H1 (cell line): Measurements from ENCODE around the gene CAPN1. TPM values are rescaled to one million over a fixed set of nuclear protein-coding genes. Genes with fewer than 3 reads are reported as not detected.

Source experiments
- CTCF ChIA-PET: fragments of 300-600 bp; sonication (Branson Sonifier 250); formaldehyde crosslinking; loops from one replicate; lab custom pipeline; 2021; ENCODE audit not compliant: partially characterized antibody; lab: Charles Lee
- POLR2A ChIA-PET: fragments of 300-600 bp; sonication (Branson Sonifier 250); formaldehyde crosslinking; loops from one replicate; lab custom pipeline; 2021; ENCODE audit warnings: inconsistent platforms; ENCODE audit not compliant: partially characterized antibody; lab: Charles Lee
- DNase-seq, 2 experiments: peaks; one replicate each; pipeline versions ENCODE4 v3.0.0 to v3.0.0-alpha.2; 2010 to 2022; ENCODE audit warnings: low spot score in 2 of 2, low read depth in 1 of 2, mixed read lengths in 1 of 2
- FAIRE-seq: peaks from 2 replicates; lab custom pipeline; 2011; peaks lifted over from hg19 to GRCh38; lab: Jason Lieb, UNC
- H2AFZ ChIP-seq: 2 replicates; pipeline ENCODE4 v1.8.1; 2012; ENCODE audit warnings: low read length, inconsistent platforms
- H2AK5ac ChIP-seq: 2 replicates; pipeline ENCODE4 v1.6.1; 2013; ENCODE audit warnings: low read depth, low read length
- H2BK120ac ChIP-seq: replicated peaks from 2 replicates; pipeline ENCODE3; 2013; ENCODE audit warnings: low read depth, low read length, inconsistent platforms
- H2BK12ac ChIP-seq: 2 replicates; pipeline ENCODE4 v1.6.1; 2013; ENCODE audit warnings: low read depth, low read length
- H2BK15ac ChIP-seq: 2 replicates; pipeline ENCODE4 v1.6.1; 2013; ENCODE audit warnings: low read length
- H2BK20ac ChIP-seq: 2 replicates; pipeline ENCODE4 v1.6.1; 2013; ENCODE audit warnings: low read length
- H2BK5ac ChIP-seq: 2 replicates; pipeline ENCODE4 v1.6.1; 2013; ENCODE audit warnings: low read depth, low read length
- H3K14ac ChIP-seq: 2 replicates; pipeline ENCODE4 v1.6.1; 2013; ENCODE audit warnings: inconsistent platforms; ENCODE audit not compliant: insufficient read length
- H3K18ac ChIP-seq: 2 replicates; pipeline ENCODE4 v1.6.1; 2013; ENCODE audit warnings: low read length; ENCODE audit errors: extremely low read depth
- H3K23ac ChIP-seq: 2 replicates; pipeline ENCODE4 v1.6.1; 2013; ENCODE audit warnings: inconsistent platforms; ENCODE audit not compliant: insufficient read length
- H3K23me2 ChIP-seq: 2 replicates; pipeline ENCODE4 v1.6.1; 2013; ENCODE audit warnings: low read depth, low read length
- H3K27ac ChIP-seq: 2 replicates; pipeline ENCODE4 v1.6.1; 2011; ENCODE audit warnings: low read depth, low read length, inconsistent platforms
- H3K27me3 ChIP-seq, 4 experiments: replicated peaks in 1 of 4; 1 replicate in 1 of 4; 2 replicates in 3 of 4; pipeline versions ENCODE4 v1.6.1 to v1.8.1; 2011 to 2013; ENCODE audit warnings: low read length in 3 of 4, mild to moderate bottlenecking in 3 of 4, inconsistent platforms in 2 of 4, mixed read lengths in 2 of 4, moderate library complexity in 1 of 4; ENCODE audit not compliant: control insufficient read depth in 3 of 4, insufficient read depth in 3 of 4; ENCODE audit errors: extremely low read depth in 1 of 4
- H3K36me3 ChIP-seq, 4 experiments: 2 replicates each; pipeline versions ENCODE4 v1.6.1 to v1.8.1; 2011 to 2013; ENCODE audit warnings: mild to moderate bottlenecking in 4 of 4, low read length in 3 of 4, moderate library complexity in 2 of 4, control low read depth in 1 of 4, inconsistent platforms in 1 of 4; ENCODE audit not compliant: insufficient read depth in 4 of 4, control insufficient read depth in 2 of 4
- H3K4ac ChIP-seq: replicated peaks from 2 replicates; pipeline ENCODE3; 2013; ENCODE audit warnings: low read length, low read depth, mixed read lengths, inconsistent platforms; ENCODE audit not compliant: insufficient read length
- H3K4me1 ChIP-seq, 4 experiments: replicated peaks in 1 of 4; 1 replicate in 1 of 4; 2 replicates in 3 of 4; pipeline versions ENCODE4 v1.6.1 to v1.8.1; 2011 to 2013; ENCODE audit warnings: low read length in 3 of 4, inconsistent platforms in 2 of 4, mixed read lengths in 1 of 4; ENCODE audit not compliant: insufficient read depth in 4 of 4, control insufficient read depth in 3 of 4
- H3K4me2 ChIP-seq, 2 experiments: 2 replicates each; pipeline versions ENCODE4 v1.6.1 to v1.8.1; 2011 to 2013; ENCODE audit warnings: low read depth in 2 of 2, low read length in 2 of 2, control low read depth in 1 of 2, inconsistent platforms in 1 of 2, mild to moderate bottlenecking in 1 of 2; ENCODE audit not compliant: insufficient read depth in 1 of 2
- H3K4me3 ChIP-seq, 4 experiments: fragments of 200-600, 300-600 bp in 1 of 4; sonication (generic), shearing (Covaris generic), sonication (Bioruptor Twin) in 1 of 4; 2 replicates each; pipeline versions ENCODE4 v1.5.1 to v1.8.1; 2011 to 2016; ENCODE audit warnings: low read length in 4 of 4, low read depth in 3 of 4, control low read depth in 2 of 4, inconsistent platforms in 2 of 4, mild to moderate bottlenecking in 2 of 4, mixed read lengths in 1 of 4, moderate library complexity in 1 of 4; ENCODE audit not compliant: insufficient read depth in 2 of 4; ENCODE audit errors: extremely low read depth in 1 of 4
- H3K56ac ChIP-seq: replicated peaks from 2 replicates; pipeline ENCODE3; 2013; ENCODE audit warnings: low read depth, mild to moderate bottlenecking, mixed read lengths, low read length, inconsistent platforms; ENCODE audit not compliant: insufficient read length
- H3K79me1 ChIP-seq: 2 replicates; pipeline ENCODE4 v1.6.1; 2013; ENCODE audit warnings: low read depth, low read length, control low read depth
- H3K79me2 ChIP-seq, 2 experiments: 2 replicates each; pipeline versions ENCODE4 v1.6.1 to v1.8.1; 2012 to 2013; ENCODE audit warnings: low read length in 2 of 2, mild to moderate bottlenecking in 2 of 2, inconsistent platforms in 1 of 2; ENCODE audit not compliant: insufficient read depth in 2 of 2, control insufficient read depth in 1 of 2
- H3K9ac ChIP-seq, 4 experiments: replicated peaks in 1 of 4; 1 replicate in 1 of 4; 2 replicates in 3 of 4; pipeline versions ENCODE4 v1.6.1 to v1.8.1; 2011 to 2013; ENCODE audit warnings: low read depth in 3 of 4, low read length in 3 of 4, control low read depth in 2 of 4, mild to moderate bottlenecking in 2 of 4, moderate library complexity in 2 of 4, inconsistent platforms in 1 of 4; ENCODE audit errors: extremely low read depth in 1 of 4
- H3K9me3 ChIP-seq, 2 experiments: 2 replicates each; pipeline versions ENCODE4 v1.6.1 to v1.8.1; 2012 to 2013; ENCODE audit warnings: mild to moderate bottlenecking in 2 of 2, moderate library complexity in 2 of 2, control low read depth in 1 of 2, inconsistent platforms in 1 of 2, low read depth in 1 of 2, low read length in 1 of 2, mixed read lengths in 1 of 2; ENCODE audit not compliant: insufficient read depth in 2 of 2
- H4K20me1 ChIP-seq, 2 experiments: replicated peaks in 1 of 2; 2 replicates each; pipeline versions ENCODE3 to v1.8.1; 2011 to 2013; ENCODE audit warnings: inconsistent platforms in 2 of 2, low read length in 2 of 2, mild to moderate bottlenecking in 1 of 2; ENCODE audit not compliant: insufficient read depth in 2 of 2, control insufficient read depth in 1 of 2
- H4K5ac ChIP-seq: 2 replicates; pipeline ENCODE4 v1.6.1; 2013; ENCODE audit warnings: low read length, low read depth, mixed read lengths, inconsistent platforms; ENCODE audit not compliant: insufficient read length
- H4K8ac ChIP-seq: 2 replicates; pipeline ENCODE4 v1.8.0; 2013; ENCODE audit warnings: mild to moderate bottlenecking, moderate library complexity, low read length, inconsistent platforms; ENCODE audit not compliant: insufficient read depth; ENCODE audit errors: extremely low read depth
- H4K91ac ChIP-seq: replicated peaks from 2 replicates; pipeline ENCODE3; 2013; ENCODE audit warnings: low read length, mixed read lengths, inconsistent platforms; ENCODE audit not compliant: insufficient read length
- SIN3A ChIP-seq, 2 experiments: IDR thresholded peaks in 1 of 2; conservative IDR thresholded peaks in 1 of 2; 2 replicates each; pipeline ENCODE4 v1.6.1; 2011 to 2012; ENCODE audit warnings: low read length in 2 of 2, improper control_type of control experiment in 1 of 2, low read depth in 1 of 2, mild to moderate bottlenecking in 1 of 2
- SP4 ChIP-seq: IDR thresholded peaks from 2 replicates; pipeline ENCODE4 v1.6.1; 2012; ENCODE audit warnings: low read length, inconsistent platforms
- TBP ChIP-seq: IDR thresholded peaks from 2 replicates; pipeline ENCODE4 v1.6.1; 2011; ENCODE audit warnings: low read depth, low read length, improper control_type of control experiment
- WGBS, 2 experiments: shearing (Covaris generic) in 1 of 2; methylation state at CpG; one replicate each; pipeline versions ENCODE4 v1.1.6 to v1.1.7; 2013 to 2015; ENCODE audit warnings: low lambda C conversion rate in 2 of 2, mixed read lengths in 2 of 2, inconsistent platforms in 1 of 2, low coverage in 1 of 2, missing lambda C conversion rate in 1 of 2; ENCODE audit not compliant: insufficient replicate concordance in 2 of 2, insufficient coverage in 1 of 2, insufficient read length in 1 of 2; ENCODE audit errors: extremely low coverage in 1 of 2, missing lambda C conversion rate in 1 of 2; 5-methylcytosine and 5-hydroxymethylcytosine counted together
- polyA plus RNA-seq, 7 experiments: library from polyadenylated mRNA; depleted of rRNA in 3 of 7; stranded (reverse) in 5 of 7; unstranded in 2 of 7; fragments of >200 nt in 5 of 7; fragments of 200-250 nt in 2 of 7; gene quantifications; 1 replicate in 5 of 7; 2 replicates in 1 of 7; 4 replicates in 1 of 7; pipeline versions ENCODE4 v1.2.1 to v1.2.3, GENCODE V29; 2011 to 2013; ENCODE audit warnings: missing spikeins in 2 of 7, mixed read lengths in 2 of 7
- total RNA-seq: library from RNA; stranded (reverse); fragmentation: NEBNext Ultra II Directional; extraction: Animal tissue kit (Norgen Biotek cat#: 25700); gene quantifications from 2 replicates; pipeline ENCODE4 v1.2.1, GENCODE V29; 2021

The CAPN1 gene
- total and polyA plus RNA-seq, 2 of the 8 experiments (the other 6 are each of a cell fraction or from before 2014, with no cell fraction given), result 194 to 233 TPM

DNA sequence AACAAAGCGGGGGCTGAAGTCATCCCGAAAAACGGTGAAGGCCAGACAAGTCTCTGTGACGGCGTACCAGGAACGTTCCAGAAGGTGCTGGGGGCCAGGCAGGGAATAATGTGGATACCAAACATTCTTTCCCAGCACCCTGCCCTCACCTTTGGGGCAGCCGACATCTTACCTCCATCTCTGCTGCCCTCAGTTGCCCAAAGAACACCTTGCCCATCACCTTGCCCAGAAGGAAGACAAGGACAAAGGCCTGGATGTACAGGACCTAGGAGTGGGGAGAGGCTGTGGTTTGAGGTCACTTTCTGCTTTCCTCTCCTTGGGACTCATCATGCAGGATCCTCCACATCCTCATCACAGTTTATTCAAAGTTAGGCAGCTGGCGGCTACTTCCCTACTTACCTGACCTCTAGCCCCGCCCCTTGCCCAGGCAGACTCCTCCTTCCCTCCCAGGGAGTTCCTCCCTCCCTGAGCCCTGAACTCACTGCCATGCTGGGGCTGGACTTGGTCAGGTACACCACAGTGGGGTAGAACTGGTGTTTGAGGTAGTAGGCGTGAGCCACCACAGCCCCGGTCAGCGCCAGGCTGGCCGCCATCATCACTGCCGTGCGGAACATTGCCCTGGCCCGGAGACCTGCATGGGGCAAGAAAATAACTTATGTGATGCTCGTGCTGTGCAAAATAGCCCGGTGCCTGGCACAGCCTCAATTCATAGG is 48.6 kb upstream of the CAPN1 start:
- Histone ChIP-seq H4K91ac (no peak overlapping the region), H2AFZ (no peak overlapping the region), H3K14ac (no peak overlapping the region), H3K56ac (no peak overlapping the region), H4K20me1 (peaks cover 0 to 14% of the 10 kb centered on the region in 2 experiments), H3K4me1 (peaks cover 0 to 13% (median 7%) of the 10 kb centered on the region in 4 experiments; a peak in 6 of 7 replicates), H3K9me3 (no peaks in the 10 kb centered on the region), H2BK5ac (peak overlapping the region; percentile 100; the same call in 1 of the 2 replicates), H3K23ac (no peak overlapping the region), H3K4ac (no peak overlapping the region), H3K27me3 (no peaks in the 10 kb centered on the region), H2BK20ac (no peak overlapping the region), H3K4me3 (peak overlapping the region; percentile 84 to 94 (median 88)), H2BK15ac (no peak overlapping the region; the same call in 1 of the 2 replicates), H4K5ac (no peak overlapping the region), H3K9ac (peak overlapping the region in 3 of 4 experiments; percentile 10 to 98 (median 44); a peak in 3 of 7 replicates), H2AK5ac (no peak overlapping the region), H3K4me2 (peak overlapping the region; percentile 77 to 91), H3K36me3 (peaks cover 11 to 30% (median 28%) of the 10 kb centered on the region in 4 experiments; a peak in 7 of 8 replicates), H3K27ac (peak overlapping the region; percentile 10; the same call in 1 of the 2 replicates), H3K79me2 (peaks cover 0 to 15% of the 10 kb centered on the region in 2 experiments; a peak in 1 of 4 replicates), H2BK120ac (no peak overlapping the region), H2BK12ac (peak overlapping the region; percentile 23; the same call in 1 of the 2 replicates), H3K23me2 (peaks cover 14% of the 10 kb centered on the region), H3K18ac (no peak overlapping the region), H4K8ac (no peak overlapping the region), H3K79me1 (peaks cover 3% of the 10 kb centered on the region; the same call in 1 of the 2 replicates)
- WGBS, 2 experiments, result 61% methylated on average over 18 of the region's 18 CpGs; no CpG with 5 or more reads in 1 of the 2 experiments
- TF ChIP-seq TBP (no peak), SIN3A (conservative IDR thresholded peaks at IDR 0.05 in 1 of 2, IDR thresholded peaks at IDR 0.05 in 1 of 2; ENCODE audit: low read depth in 1 of 2, low read length in 2 of 2) (0 out of 4 replicates have a peak, but pooled peaks of 1 of the 2 experiments have one; percentile 32), SP4 (0 out of 2 replicates have a peak, but pooled peaks have one; percentile 36)
- FAIRE-seq, result no peak
- ChIA-PET CTCF (interaction anchor here (0.9 to 2.9 kb wide), 3 partner anchors 22 to 183 kb away, joined by 3 to 13 read pairs (median 3); partner anchors contain the start of gene TM7SF2), POLR2A (interaction anchor here (1.0 to 15.8 kb wide), 4 partner anchors 17 to 197 kb away, joined by 3 to 305 read pairs (median 12); partner anchors contain the start of genes FAU, GPHA2, MRPL49 and SPDYC)
- DNase-seq, result peak in 1 of 2 experiments; percentile 75
